ENCODE data around the gene SYNGR1. TPM values are rescaled to one million over a fixed set of nuclear protein-coding genes. Genes with fewer than 3 reads are reported as not detected.

SYNGR1 gene
- total RNA-seq, 1 experiment from 2014 or later: 17.8 TPM

- H3K4me1 ChIP-seq (ENCODE audit: control insufficient read depth, insufficient read depth, low read length): peaks cover 12% of the 10 kb centered on the region
- TF ChIP-seq, protein P1, sequence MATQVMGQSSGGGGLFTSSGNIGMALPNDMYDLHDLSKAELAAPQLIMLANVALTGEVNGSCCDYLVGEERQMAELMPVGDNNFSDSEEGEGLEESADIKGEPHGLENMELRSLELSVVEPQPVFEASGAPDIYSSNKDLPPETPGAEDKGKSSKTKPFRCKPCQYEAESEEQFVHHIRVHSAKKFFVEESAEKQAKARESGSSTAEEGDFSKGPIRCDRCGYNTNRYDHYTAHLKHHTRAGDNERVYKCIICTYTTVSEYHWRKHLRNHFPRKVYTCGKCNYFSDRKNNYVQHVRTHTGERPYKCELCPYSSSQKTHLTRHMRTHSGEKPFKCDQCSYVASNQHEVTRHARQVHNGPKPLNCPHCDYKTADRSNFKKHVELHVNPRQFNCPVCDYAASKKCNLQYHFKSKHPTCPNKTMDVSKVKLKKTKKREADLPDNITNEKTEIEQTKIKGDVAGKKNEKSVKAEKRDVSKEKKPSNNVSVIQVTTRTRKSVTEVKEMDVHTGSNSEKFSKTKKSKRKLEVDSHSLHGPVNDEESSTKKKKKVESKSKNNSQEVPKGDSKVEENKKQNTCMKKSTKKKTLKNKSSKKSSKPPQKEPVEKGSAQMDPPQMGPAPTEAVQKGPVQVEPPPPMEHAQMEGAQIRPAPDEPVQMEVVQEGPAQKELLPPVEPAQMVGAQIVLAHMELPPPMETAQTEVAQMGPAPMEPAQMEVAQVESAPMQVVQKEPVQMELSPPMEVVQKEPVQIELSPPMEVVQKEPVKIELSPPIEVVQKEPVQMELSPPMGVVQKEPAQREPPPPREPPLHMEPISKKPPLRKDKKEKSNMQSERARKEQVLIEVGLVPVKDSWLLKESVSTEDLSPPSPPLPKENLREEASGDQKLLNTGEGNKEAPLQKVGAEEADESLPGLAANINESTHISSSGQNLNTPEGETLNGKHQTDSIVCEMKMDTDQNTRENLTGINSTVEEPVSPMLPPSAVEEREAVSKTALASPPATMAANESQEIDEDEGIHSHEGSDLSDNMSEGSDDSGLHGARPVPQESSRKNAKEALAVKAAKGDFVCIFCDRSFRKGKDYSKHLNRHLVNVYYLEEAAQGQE (IDR thresholded peaks at IDR 0.05; ENCODE audit: insufficient read depth in 1 of 2, low read depth in 2 of 2, low read length in 1 of 2): no peak
- no peaks in the 10 kb centered on the region for H3K36me3 ChIP-seq (ENCODE audit: control insufficient read depth, insufficient read depth, low read length)
- ChIA-PET CTCF (no interaction called here), POLR2A (no interaction called here)
- intact Hi-C loops (cut with micrococcal nuclease; ENCODE audit: unreplicated experiment): no loop called here
- ATAC-seq (no peak), DNase-seq (ENCODE audit: low read depth, low spot score) (no peak)
- H3K27me3 ChIP-seq (ENCODE audit: control insufficient read depth, insufficient read depth, low read length): no peaks in the 10 kb centered on the region
- no peaks in the 10 kb centered on the region for H3K9me3 ChIP-seq (ENCODE audit: control insufficient read depth, insufficient read depth, low read depth, low read length)
- no peak overlapping the region for H3K27ac ChIP-seq (ENCODE audit: low read length)
- in situ Hi-C loops (cut with HindIII; ENCODE audit: low pct_unique_long_range_greater_than_20kb, low sequenced_read_pairs): no loop called here
- no TSS peak for BruUV-seq (replicated peaks)
- H3K4me3 ChIP-seq (ENCODE audit: low read depth in 2 of 2, low read length in 2 of 2): no peak overlapping the region
Measured at GRCh38 chr22:39434243-39434653, 84.5 kb downstream of the SYNGR1 start.

GRCh38 chr22:39434721-39435120, 84.9 kb downstream of the SYNGR1 start:
- H3K4me1 ChIP-seq (ENCODE audit: control insufficient read depth, insufficient read depth, low read length): peaks cover 12% of the 10 kb centered on the region
- H3K27ac ChIP-seq (ENCODE audit: low read length): no peak overlapping the region
- H3K36me3 ChIP-seq (ENCODE audit: control insufficient read depth, insufficient read depth, low read length): no peaks in the 10 kb centered on the region
- DNase-seq (ENCODE audit: low read depth, low spot score): no peak
- TF ChIP-seq, protein P1 (IDR thresholded peaks at IDR 0.05; ENCODE audit: insufficient read depth in 1 of 2, low read depth in 2 of 2, low read length in 1 of 2): no peak
- no peak for TF ChIP-seq CTCF (IDR thresholded peaks at IDR 0.05)
- TF ChIP-seq TCF7L2 (IDR thresholded peaks at IDR 0.05; ENCODE audit: low read depth, low read length): no peak
- no peak for TF ChIP-seq SIN3A (IDR thresholded peaks at IDR 0.05; ENCODE audit: borderline replicate concordance, insufficient read depth, low read depth, low read length)
- no peak for TF ChIP-seq POLR2AphosphoS5 (IDR thresholded peaks at IDR 0.05; ENCODE audit: low read depth, low read length)
- BruUV-seq (replicated peaks): no TSS peak
- ChIA-PET POLR2A (no interaction called here), CTCF (no interaction called here)
- in situ Hi-C loops (cut with HindIII; ENCODE audit: low pct_unique_long_range_greater_than_20kb, low sequenced_read_pairs) (no loop called here), intact Hi-C loops (cut with micrococcal nuclease; ENCODE audit: unreplicated experiment) (no loop called here)
- H3K4me3 ChIP-seq (ENCODE audit: low read depth in 2 of 2, low read length in 2 of 2): no peak overlapping the region
- H3K9me3 ChIP-seq (ENCODE audit: control insufficient read depth, insufficient read depth, low read depth, low read length): no peaks in the 10 kb centered on the region
- no peak for ATAC-seq
- no peaks in the 10 kb centered on the region for H3K27me3 ChIP-seq (ENCODE audit: control insufficient read depth, insufficient read depth, low read length)

Other genes with a start within 250 kb of the SYNGR1 start
- 14.5 TPM for gene CBX7, start 197.3 kb upstream of the SYNGR1 start, total RNA-seq (2021; ENCODE audit: unreplicated experiment)
- 78.0 TPM for gene PDGFB, start 105.0 kb upstream of the SYNGR1 start, total RNA-seq (2021; ENCODE audit: unreplicated experiment)
- gene RPL3, start 30.4 kb upstream of the SYNGR1 start, total RNA-seq (2021; ENCODE audit: unreplicated experiment): 885 TPM
- 18.9 TPM for gene TAB1, start 49.8 kb downstream of the SYNGR1 start, total RNA-seq (2021; ENCODE audit: unreplicated experiment)
- gene MGAT3, start 107.0 kb downstream of the SYNGR1 start, total RNA-seq (2021; ENCODE audit: unreplicated experiment): 0.57 TPM
- 29.9 TPM for gene MIEF1, start 152.3 kb downstream of the SYNGR1 start, total RNA-seq (2021; ENCODE audit: unreplicated experiment)
- gene ATF4, start 170.6 kb downstream of the SYNGR1 start, total RNA-seq (2021; ENCODE audit: unreplicated experiment): 177 TPM
- gene RPS19BP1, start 182.8 kb downstream of the SYNGR1 start, total RNA-seq (2021; ENCODE audit: unreplicated experiment): 123 TPM
- gene CACNA1I, start 220.8 kb downstream of the SYNGR1 start, total RNA-seq (2021; ENCODE audit: unreplicated experiment): 0.23 TPM